ENCODE results near the gene TMEM44.

GRCh38 chr3:194582196-194582905 lies 50.9 kb downstream of the TMEM44 start:
- no peak for TF ChIP-seq RAD21 (IDR thresholded peaks at IDR 0.05; ENCODE audit: low read length)
- TF ChIP-seq SMC3 (IDR thresholded peaks at IDR 0.05; ENCODE audit: low read depth, low read length) = no peak
- TF ChIP-seq POLR2A (IDR thresholded peaks at IDR 0.05; ENCODE audit: low read depth, low read length) = no peak
- TF ChIP-seq FOS (IDR thresholded peaks at IDR 0.05; ENCODE audit: low read depth, low read length) = no peak
